ENCODE measurements around the gene XPO6. TPM values are rescaled to one million over a fixed set of nuclear protein-coding genes. Genes with fewer than 3 reads are reported as not detected.

XPO6 gene
- total RNA-seq, 1 donor from 2014 or later = 128 TPM

GRCh38 chr16:28061352-28062101 lies 150.2 kb downstream of the XPO6 start:
- H3K9me3 Mint-ChIP-seq (ENCODE audit: unreplicated experiment) = no peaks in the 10 kb centered on the region

GRCh38 chr16:28059841-28060575 lies 151.8 kb downstream of the XPO6 start:
- TF ChIP-seq CTCF (IDR thresholded peaks at IDR 0.05) = no peak
- DNase-seq (ENCODE audit: extremely low spot score, unreplicated experiment) = no peak
- H3K27ac Mint-ChIP-seq (ENCODE audit: unreplicated experiment) = no peak overlapping the region
- H3K36me3 Mint-ChIP-seq (ENCODE audit: unreplicated experiment) = no peaks in the 10 kb centered on the region
- no peaks in the 10 kb centered on the region for H3K9me3 Mint-ChIP-seq (ENCODE audit: unreplicated experiment)
- no peak overlapping the region for H3K4me3 Mint-ChIP-seq (ENCODE audit: unreplicated experiment)
- H3K4me1 Mint-ChIP-seq (ENCODE audit: unreplicated experiment) = no peaks in the 10 kb centered on the region
- peaks cover 54% of the 10 kb centered on the region for H3K27me3 Mint-ChIP-seq (ENCODE audit: unreplicated experiment)

More at GRCh38 chr16:28061352-28062101, 150.2 kb downstream of the XPO6 start:
- H3K36me3 Mint-ChIP-seq (ENCODE audit: unreplicated experiment) = no peaks in the 10 kb centered on the region
- H3K27ac Mint-ChIP-seq (ENCODE audit: unreplicated experiment) = no peak overlapping the region
- H3K27me3 Mint-ChIP-seq (ENCODE audit: unreplicated experiment) = peaks cover 68% of the 10 kb centered on the region
- TF ChIP-seq CTCF (IDR thresholded peaks at IDR 0.05) = no peak
- no peak for DNase-seq (ENCODE audit: extremely low spot score, unreplicated experiment)
- no peaks in the 10 kb centered on the region for H3K4me1 Mint-ChIP-seq (ENCODE audit: unreplicated experiment)
- H3K4me3 Mint-ChIP-seq (ENCODE audit: unreplicated experiment) = no peak overlapping the region

GRCh38 chr16:28058839-28059589 lies 152.8 kb downstream of the XPO6 start:
- DNase-seq (ENCODE audit: extremely low spot score, unreplicated experiment) = no peak
- TF ChIP-seq CTCF (IDR thresholded peaks at IDR 0.05) = no peak
- Mint-ChIP-seq H3K36me3 (ENCODE audit: unreplicated experiment) (no peaks in the 10 kb centered on the region), H3K9me3 (ENCODE audit: unreplicated experiment) (no peaks in the 10 kb centered on the region), H3K4me1 (ENCODE audit: unreplicated experiment) (no peaks in the 10 kb centered on the region), H3K27me3 (ENCODE audit: unreplicated experiment) (peaks cover 48% of the 10 kb centered on the region), H3K27ac (ENCODE audit: unreplicated experiment) (no peak overlapping the region), H3K4me3 (ENCODE audit: unreplicated experiment) (no peak overlapping the region)

- no peak for TF ChIP-seq CTCF (IDR thresholded peaks at IDR 0.05)
- Mint-ChIP-seq H3K27me3 (ENCODE audit: unreplicated experiment) (peaks cover 51% of the 10 kb centered on the region), H3K36me3 (ENCODE audit: unreplicated experiment) (no peaks in the 10 kb centered on the region), H3K4me3 (ENCODE audit: unreplicated experiment) (no peak overlapping the region), H3K4me1 (ENCODE audit: unreplicated experiment) (no peaks in the 10 kb centered on the region), H3K27ac (ENCODE audit: unreplicated experiment) (no peak overlapping the region), H3K9me3 (ENCODE audit: unreplicated experiment) (no peaks in the 10 kb centered on the region)
- DNase-seq (ENCODE audit: extremely low spot score, unreplicated experiment) = no peak
Observed at GRCh38 chr16:28057949-28058348, 153.8 kb downstream of the XPO6 start.
